H9 (cell line): Measurements from ENCODE around the gene MED13L. TPM values are rescaled to one million over a fixed set of nuclear protein-coding genes. Genes with fewer than 3 reads are reported as not detected.

Experiments
- DNase-seq: peaks from one replicate; pipeline ENCODE4 v3.0.0-alpha.2; 2017
- H2AFZ ChIP-seq: one replicate; pipeline ENCODE4 v1.6.1; 2013; ENCODE audit warnings: mild to moderate bottlenecking, low read length, control low read depth, moderate library complexity
- H2AK5ac ChIP-seq: 2 replicates; pipeline ENCODE4 v1.6.1; 2013; ENCODE audit warnings: low read length, control low read depth, mixed read lengths; ENCODE audit not compliant: insufficient read length
- H2BK120ac ChIP-seq: one replicate; pipeline ENCODE4 v1.6.1; 2013; ENCODE audit warnings: low read depth, mild to moderate bottlenecking, low read length, control low read depth, inconsistent platforms; ENCODE audit not compliant: poor library complexity, severe bottlenecking
- H2BK12ac ChIP-seq: 2 replicates; pipeline ENCODE4 v1.6.1; 2013; ENCODE audit warnings: low read length, control low read depth, mixed read lengths, low read depth; ENCODE audit not compliant: insufficient read length
- H2BK15ac ChIP-seq: 2 replicates; pipeline ENCODE4 v1.6.1; 2013; ENCODE audit warnings: low read depth, low read length, control low read depth
- H2BK20ac ChIP-seq: one replicate; pipeline ENCODE4 v1.6.1; 2013; ENCODE audit warnings: low read depth, mild to moderate bottlenecking, low read length, control low read depth, inconsistent platforms; ENCODE audit not compliant: poor library complexity, severe bottlenecking
- H2BK5ac ChIP-seq: 2 replicates; pipeline ENCODE4 v1.6.1; 2013; ENCODE audit warnings: low read length, control low read depth, mixed read lengths; ENCODE audit not compliant: insufficient read length
- H3K14ac ChIP-seq: 2 replicates; pipeline ENCODE4 v1.6.1; 2013; ENCODE audit warnings: low read length, control low read depth; ENCODE audit not compliant: insufficient read depth
- H3K18ac ChIP-seq: 2 replicates; pipeline ENCODE4 v1.6.1; 2013; ENCODE audit warnings: low read depth, mild to moderate bottlenecking, mixed read lengths, low read length, control low read depth; ENCODE audit not compliant: insufficient read length
- H3K23ac ChIP-seq: 2 replicates; pipeline ENCODE4 v1.6.1; 2013; ENCODE audit warnings: low read length, control low read depth, mixed read lengths, low read depth; ENCODE audit not compliant: insufficient read length
- H3K23me2 ChIP-seq: 2 replicates; pipeline ENCODE4 v1.6.1; 2013; ENCODE audit warnings: low read depth, mild to moderate bottlenecking, mixed read lengths, low read length, control low read depth; ENCODE audit not compliant: insufficient read length, poor library complexity, severe bottlenecking
- H3K27ac ChIP-seq: 2 replicates; pipeline ENCODE4 v1.5.1; 2013; ENCODE audit warnings: low read length, control low read depth, mixed read lengths, low read depth; ENCODE audit not compliant: insufficient read length
- H3K27me3 ChIP-seq: 2 replicates; pipeline ENCODE4 v1.6.1; 2013; ENCODE audit warnings: low read length, control low read depth, inconsistent platforms; ENCODE audit not compliant: insufficient read depth
- H3K4ac ChIP-seq: 2 replicates; pipeline ENCODE4 v1.6.1; 2013; ENCODE audit warnings: low read depth, mild to moderate bottlenecking, control low read depth, inconsistent platforms, low read length, moderate library complexity
- H3K4me1 ChIP-seq: 2 replicates; pipeline ENCODE4 v1.6.1; 2013; ENCODE audit warnings: low read length, control low read depth, inconsistent platforms; ENCODE audit not compliant: insufficient read depth
- H3K4me2 ChIP-seq: 2 replicates; pipeline ENCODE4 v1.6.1; 2013; ENCODE audit warnings: low read length, control low read depth, mixed read lengths; ENCODE audit not compliant: insufficient read length, insufficient read depth
- H3K56ac ChIP-seq: 2 replicates; pipeline ENCODE4 v1.6.1; 2013; ENCODE audit warnings: low read depth, mild to moderate bottlenecking, mixed read lengths, low read length, control low read depth; ENCODE audit not compliant: insufficient read length
- H3K79me1 ChIP-seq: 2 replicates; pipeline ENCODE4 v1.6.1; 2013; ENCODE audit warnings: low read depth, mild to moderate bottlenecking, moderate library complexity, low read length, control low read depth, inconsistent platforms; ENCODE audit not compliant: insufficient read depth, poor library complexity, severe bottlenecking
- H3K79me2 ChIP-seq: 2 replicates; pipeline ENCODE4 v1.6.1; 2013; ENCODE audit warnings: low read length, control low read depth, inconsistent platforms; ENCODE audit not compliant: insufficient read depth
- H3K9ac ChIP-seq: 2 replicates; pipeline ENCODE4 v1.6.1; 2013; ENCODE audit warnings: low read length, control low read depth, mixed read lengths; ENCODE audit not compliant: insufficient read length; ENCODE audit errors: extremely low read depth
- H3K9me3 ChIP-seq: one replicate; pipeline ENCODE4 v1.6.1; 2013; ENCODE audit warnings: low read depth, low read length, inconsistent platforms; ENCODE audit not compliant: control insufficient read depth
- H3T11ph ChIP-seq: one replicate; pipeline ENCODE4 v1.6.1; 2013; ENCODE audit warnings: mild to moderate bottlenecking, low read length, control low read depth, inconsistent platforms
- H4K20me1 ChIP-seq: one replicate; pipeline ENCODE4 v1.6.1; 2013; ENCODE audit not compliant: control insufficient read depth, insufficient read length, insufficient read depth
- H4K5ac ChIP-seq: 2 replicates; pipeline ENCODE4 v1.6.1; 2013; ENCODE audit warnings: low read depth, mild to moderate bottlenecking, mixed read lengths, low read length, control low read depth; ENCODE audit not compliant: insufficient read length
- H4K8ac ChIP-seq: replicated peaks from 2 replicates; pipeline ENCODE4 v1.6.1; 2013; ENCODE audit warnings: low read length, control low read depth, mixed read lengths, low read depth; ENCODE audit not compliant: insufficient read length
- H4K91ac ChIP-seq: 2 replicates; pipeline ENCODE4 v1.6.1; 2013; ENCODE audit warnings: low read depth, mild to moderate bottlenecking, moderate library complexity, mixed read lengths, low read length, control low read depth; ENCODE audit not compliant: insufficient read length
- H3K27ac Mint-ChIP-seq, 3 experiments: 2 replicates in 2 of 3; 3 replicates in 1 of 3; pipeline ENCODE4 v1.8.0; 2020 to 2021; ENCODE audit warnings: mixed read lengths in 3 of 3, mild to moderate bottlenecking in 1 of 3, moderate library complexity in 1 of 3
- H3K27me3 Mint-ChIP-seq: 2 replicates; pipeline ENCODE4 v1.8.0; 2021; ENCODE audit warnings: low read depth, mild to moderate bottlenecking, moderate library complexity, mixed read lengths
- H3K36me3 Mint-ChIP-seq, 3 experiments: 2 replicates in 2 of 3; 3 replicates in 1 of 3; pipeline ENCODE4 v1.8.0; 2020 to 2021; ENCODE audit warnings: low read depth in 3 of 3, mixed read lengths in 3 of 3; ENCODE audit not compliant: insufficient read depth in 1 of 3
- H3K4me1 Mint-ChIP-seq, 2 experiments: 2 replicates each; pipeline ENCODE4 v1.8.0; 2020; ENCODE audit warnings: mixed read lengths in 2 of 2
- H3K4me3 Mint-ChIP-seq, 2 experiments: 2 replicates in 1 of 2; 3 replicates in 1 of 2; pipeline ENCODE4 v1.8.0; 2020 to 2021; ENCODE audit warnings: mild to moderate bottlenecking in 2 of 2, mixed read lengths in 2 of 2, moderate library complexity in 1 of 2
- H3K9me3 Mint-ChIP-seq, 2 experiments: 2 replicates in 1 of 2; 3 replicates in 1 of 2; pipeline ENCODE4 v1.8.0; 2020; ENCODE audit warnings: mild to moderate bottlenecking in 2 of 2, mixed read lengths in 2 of 2, moderate library complexity in 1 of 2
- CTCF ChIP-seq: fragments of 200-600 bp; sonication (generic); conservative IDR thresholded peaks from 3 replicates; pipeline ENCODE4 v1.8.0; 2021; ENCODE audit warnings: antibody characterized with exemption, mild to moderate bottlenecking
- WGBS: extraction: QIAGEN DNeasy Blood & Tissue Kit; methylation state at CpG from one replicate; pipeline ENCODE4 v1.1.7; 2013; ENCODE audit warnings: missing lambda C conversion rate, low lambda C conversion rate, mixed read lengths; ENCODE audit not compliant: insufficient read length; ENCODE audit errors: extremely low coverage; 5-methylcytosine and 5-hydroxymethylcytosine counted together
- total RNA-seq: library from RNA; stranded (reverse); gene quantifications from 2 replicates; pipeline ENCODE4 v1.2.1, GENCODE V29; 2021

Gene MED13L
- total RNA-seq, 1 experiment from 2014 or later = 52.4 TPM

GRCh38 chr12:115957686-115958290 is 319.7 kb downstream of the MED13L start:
- no peaks in the 10 kb centered on the region for H3K9me3 Mint-ChIP-seq
- Histone ChIP-seq H2BK12ac (no peak overlapping the region), H4K20me1 (no peaks in the 10 kb centered on the region), H4K91ac (no peak overlapping the region), H2BK5ac (no peak overlapping the region), H3K9me3 (no peaks in the 10 kb centered on the region), H2BK120ac (no peak overlapping the region), H3K4me2 (no peak overlapping the region), H3K27ac (no peak overlapping the region), H3K18ac (no peak overlapping the region), H3K4ac (no peak overlapping the region), H4K8ac (no peak overlapping the region), H4K5ac (no peak overlapping the region), H3K23me2 (no peaks in the 10 kb centered on the region), H3K27me3 (no peaks in the 10 kb centered on the region), H3K9ac (no peak overlapping the region), H3K79me2 (no peaks in the 10 kb centered on the region), H3K79me1 (no peaks in the 10 kb centered on the region), H2BK20ac (no peak overlapping the region), H3K23ac (no peak overlapping the region), H3K56ac (no peak overlapping the region), H3T11ph (no peak overlapping the region), H2AK5ac (no peak overlapping the region), H3K14ac (no peak overlapping the region), H3K4me1 (peaks cover 2% of the 10 kb centered on the region; the same call in 1 of the 2 replicates), H2AFZ (no peak overlapping the region), H2BK15ac (no peak overlapping the region)
- no peaks in the 10 kb centered on the region for H3K27me3 Mint-ChIP-seq
- H3K4me1 Mint-ChIP-seq = peaks cover 2 to 11% of the 10 kb centered on the region in 2 experiments
- no peak overlapping the region for H3K27ac Mint-ChIP-seq
- DNase-seq = no peak
- no CpG with 5 or more reads among the region's 6 CpGs for WGBS
- TF ChIP-seq CTCF = no peak
- H3K4me3 Mint-ChIP-seq = no peak overlapping the region
- peaks cover 9 to 22% (median 18%) of the 10 kb centered on the region in 3 experiments; a peak in 6 of 7 replicates for H3K36me3 Mint-ChIP-seq
